ENCODE measurements around the gene TBX18.

DNA sequence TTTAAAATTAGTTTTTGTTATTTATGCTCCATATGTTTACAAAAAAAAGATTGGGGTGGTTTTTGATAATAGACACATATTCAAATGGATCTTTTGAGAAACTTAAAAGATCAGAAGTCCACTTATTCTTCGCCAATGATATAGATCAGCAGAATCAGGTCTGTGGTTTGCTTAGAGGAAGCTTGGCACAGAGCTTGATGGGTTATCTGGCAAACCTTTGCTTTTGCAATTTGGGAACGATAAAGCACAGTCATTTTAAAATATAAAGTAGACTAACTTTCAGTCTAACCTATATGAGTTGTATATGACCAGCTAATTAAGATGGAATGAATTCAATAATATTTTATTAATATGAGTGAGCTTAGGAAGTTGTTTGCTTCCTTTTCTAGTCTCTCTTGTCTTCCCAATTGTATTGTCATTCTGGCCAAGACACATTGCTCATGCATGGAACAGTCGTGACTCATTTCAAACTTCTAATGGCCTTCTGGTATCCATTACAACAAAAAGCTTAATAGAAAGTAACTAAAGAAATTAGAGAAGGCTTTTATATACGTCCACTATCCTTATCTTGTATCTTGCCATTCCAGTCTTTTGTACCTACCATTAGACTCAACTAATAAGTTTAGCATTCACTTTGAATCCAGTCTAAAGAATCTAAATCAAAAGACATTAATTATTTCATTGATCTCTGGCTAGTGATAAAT is 118.7 kb downstream of the TBX18 start:
- TF ChIP-seq POLR2A (IDR thresholded peaks at IDR 0.05; ENCODE audit: low read depth, low read length) (no peak), POLR2AphosphoS5 (IDR thresholded peaks at IDR 0.05; ENCODE audit: low read depth, low read length) (no peak), TAF1 (IDR thresholded peaks at IDR 0.05; ENCODE audit: borderline replicate concordance, low read depth, low read length) (no peak)
